Osteoblast (primary cell): ENCODE results near the gene NUMA1. TPM values are rescaled to one million over a fixed set of nuclear protein-coding genes. Genes with fewer than 3 reads are reported as not detected.

Experiments
- DNase-seq: peaks from one replicate; pipeline ENCODE4 v3.0.0; 2011; ENCODE audit warnings: low spot score, mixed read lengths; ENCODE audit not compliant: insufficient read length; ENCODE audit errors: missing footprints
- H2AFZ ChIP-seq: 2 replicates; pipeline ENCODE4 v1.6.0; 2011; ENCODE audit warnings: mild to moderate bottlenecking, low read length
- H3K27ac ChIP-seq: 2 replicates; pipeline ENCODE4 v1.5.1; 2011; ENCODE audit warnings: mild to moderate bottlenecking, low read depth, low read length, moderate library complexity
- H3K27me3 ChIP-seq: 2 replicates; pipeline ENCODE4 v1.6.0; 2012; ENCODE audit warnings: mild to moderate bottlenecking, control low read depth, inconsistent platforms, low read length, moderate library complexity; ENCODE audit not compliant: insufficient read depth
- H3K36me3 ChIP-seq: 2 replicates; pipeline ENCODE4 v1.5.1; 2011; ENCODE audit warnings: mild to moderate bottlenecking, low read length, control low read depth, moderate library complexity; ENCODE audit not compliant: insufficient read depth
- H3K4me1 ChIP-seq: 2 replicates; pipeline ENCODE4 v1.5.1; 2011; ENCODE audit warnings: mild to moderate bottlenecking, low read length, control low read depth, moderate library complexity; ENCODE audit not compliant: insufficient read depth
- H3K4me2 ChIP-seq: 2 replicates; pipeline ENCODE4 v1.6.0; 2011; ENCODE audit warnings: mild to moderate bottlenecking, low read length; ENCODE audit not compliant: insufficient read depth
- H3K4me3 ChIP-seq: fragments of 200-600 bp; sonication (generic); 3 replicates; pipeline ENCODE4 v1.5.1; 2012; ENCODE audit warnings: mild to moderate bottlenecking, low read length, inconsistent platforms; ENCODE audit not compliant: insufficient read depth
- H3K79me2 ChIP-seq: 2 replicates; pipeline ENCODE4 v1.6.0; 2012; ENCODE audit warnings: mild to moderate bottlenecking, low read length, control low read depth, inconsistent platforms; ENCODE audit not compliant: insufficient read depth
- H3K9me3 ChIP-seq: 2 replicates; pipeline ENCODE4 v1.5.1; 2011; ENCODE audit warnings: low read depth, low read length, control low read depth
- H4K20me1 ChIP-seq: 2 replicates; pipeline ENCODE4 v1.6.0; 2012; ENCODE audit warnings: mild to moderate bottlenecking, low read length, control low read depth; ENCODE audit not compliant: insufficient read depth
- total RNA-seq: library from RNA; depleted of rRNA; stranded (reverse); fragments of >200 nt; gene quantifications from 2 replicates; pipeline ENCODE4 v1.2.3, GENCODE V29; 2012
- TF ChIP-seq, protein P1 (sequence below): IDR thresholded peaks from 2 replicates; pipeline ENCODE4 v1.5.1; 2011; ENCODE audit warnings: mild to moderate bottlenecking, low read depth, low read length, moderate library complexity; ENCODE audit errors: extremely low read depth

The NUMA1 gene
- total RNA-seq, 1 donor: 176 TPM

DNA sequence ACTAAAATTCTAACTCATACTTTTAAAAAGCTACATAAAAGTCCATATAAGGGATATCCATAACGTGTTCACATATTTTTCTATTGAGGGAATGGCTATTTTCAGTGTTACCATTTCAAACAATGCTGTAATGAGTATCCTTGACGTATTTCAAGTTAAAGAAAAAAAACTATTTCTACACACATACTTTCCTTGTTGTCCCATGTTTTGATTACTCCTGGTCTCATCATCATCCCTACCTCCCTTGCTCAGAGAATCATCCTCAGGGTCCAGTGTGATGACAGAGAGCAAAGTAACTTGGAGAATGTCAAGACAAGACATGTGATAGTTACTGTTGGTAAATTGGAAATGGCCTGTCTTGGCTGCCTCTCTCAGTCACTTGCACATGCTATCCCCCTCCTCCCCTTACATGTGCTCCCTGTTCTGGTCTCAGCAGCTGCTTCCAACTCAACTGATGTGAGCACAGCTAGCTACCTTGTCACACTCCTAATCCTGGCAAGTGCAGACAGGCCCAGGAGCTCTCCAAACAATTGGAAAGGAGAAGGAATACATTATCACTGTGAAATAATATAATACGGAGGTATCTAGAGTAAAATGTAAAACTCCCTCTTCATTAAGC lies 21.8 kb downstream of the NUMA1 start:
- Histone ChIP-seq H2AFZ (no peak overlapping the region), H3K27ac (peak overlapping the region; percentile 36), H3K27me3 (no peaks in the 10 kb centered on the region), H4K20me1 (no peaks in the 10 kb centered on the region), H3K4me3 (no peak overlapping the region), H3K9me3 (no peaks in the 10 kb centered on the region), H3K36me3 (peaks cover 10% of the 10 kb centered on the region), H3K4me1 (no peaks in the 10 kb centered on the region), H3K4me2 (no peak overlapping the region), H3K79me2 (peaks cover 74% of the 10 kb centered on the region)
- TF ChIP-seq, protein P1, sequence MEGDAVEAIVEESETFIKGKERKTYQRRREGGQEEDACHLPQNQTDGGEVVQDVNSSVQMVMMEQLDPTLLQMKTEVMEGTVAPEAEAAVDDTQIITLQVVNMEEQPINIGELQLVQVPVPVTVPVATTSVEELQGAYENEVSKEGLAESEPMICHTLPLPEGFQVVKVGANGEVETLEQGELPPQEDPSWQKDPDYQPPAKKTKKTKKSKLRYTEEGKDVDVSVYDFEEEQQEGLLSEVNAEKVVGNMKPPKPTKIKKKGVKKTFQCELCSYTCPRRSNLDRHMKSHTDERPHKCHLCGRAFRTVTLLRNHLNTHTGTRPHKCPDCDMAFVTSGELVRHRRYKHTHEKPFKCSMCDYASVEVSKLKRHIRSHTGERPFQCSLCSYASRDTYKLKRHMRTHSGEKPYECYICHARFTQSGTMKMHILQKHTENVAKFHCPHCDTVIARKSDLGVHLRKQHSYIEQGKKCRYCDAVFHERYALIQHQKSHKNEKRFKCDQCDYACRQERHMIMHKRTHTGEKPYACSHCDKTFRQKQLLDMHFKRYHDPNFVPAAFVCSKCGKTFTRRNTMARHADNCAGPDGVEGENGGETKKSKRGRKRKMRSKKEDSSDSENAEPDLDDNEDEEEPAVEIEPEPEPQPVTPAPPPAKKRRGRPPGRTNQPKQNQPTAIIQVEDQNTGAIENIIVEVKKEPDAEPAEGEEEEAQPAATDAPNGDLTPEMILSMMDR: no peak
- no peak for DNase-seq

DNA sequence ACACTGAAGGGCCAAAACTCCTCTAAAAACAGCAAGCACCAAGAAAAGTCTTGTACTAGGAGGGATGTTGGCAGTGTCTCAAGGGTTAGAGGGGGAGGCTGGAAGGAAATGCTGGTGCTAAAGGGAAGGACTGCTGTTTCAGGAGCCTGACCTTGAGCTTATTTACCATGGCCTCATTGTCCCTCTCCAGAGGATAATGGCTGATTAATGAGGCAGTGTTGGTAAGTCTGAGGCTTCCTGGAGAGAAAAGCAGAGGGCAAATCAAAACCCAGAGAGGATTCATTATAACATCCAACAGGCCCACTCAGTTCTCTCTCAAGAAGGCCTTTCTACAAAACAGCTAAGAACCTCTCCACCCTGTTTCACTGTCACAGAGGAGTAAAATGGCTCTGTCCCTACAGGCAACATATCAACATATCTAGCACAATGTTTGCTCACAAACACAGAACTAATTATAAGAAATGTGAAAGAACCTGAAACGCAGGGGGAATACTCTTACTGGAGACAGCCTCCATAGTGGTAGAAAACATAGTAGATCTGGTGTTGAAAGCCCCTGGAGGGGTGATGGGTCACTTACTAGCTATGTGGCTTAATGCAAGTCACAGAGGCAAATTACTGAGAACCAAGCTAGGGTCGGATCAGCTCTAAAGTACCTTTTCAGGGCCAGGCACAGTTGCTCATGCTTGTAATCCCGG lies 31.4 kb downstream of the NUMA1 start:
- Histone ChIP-seq H3K4me2 (no peak overlapping the region), H3K4me1 (no peaks in the 10 kb centered on the region), H3K79me2 (peaks cover 63% of the 10 kb centered on the region), H3K27me3 (no peaks in the 10 kb centered on the region), H4K20me1 (no peaks in the 10 kb centered on the region), H3K4me3 (no peak overlapping the region), H3K9me3 (no peaks in the 10 kb centered on the region), H3K27ac (peak overlapping the region; percentile 8), H3K36me3 (peaks cover 3% of the 10 kb centered on the region), H2AFZ (no peak overlapping the region)
- TF ChIP-seq, protein P1: no peak
- DNase-seq: no peak

DNA sequence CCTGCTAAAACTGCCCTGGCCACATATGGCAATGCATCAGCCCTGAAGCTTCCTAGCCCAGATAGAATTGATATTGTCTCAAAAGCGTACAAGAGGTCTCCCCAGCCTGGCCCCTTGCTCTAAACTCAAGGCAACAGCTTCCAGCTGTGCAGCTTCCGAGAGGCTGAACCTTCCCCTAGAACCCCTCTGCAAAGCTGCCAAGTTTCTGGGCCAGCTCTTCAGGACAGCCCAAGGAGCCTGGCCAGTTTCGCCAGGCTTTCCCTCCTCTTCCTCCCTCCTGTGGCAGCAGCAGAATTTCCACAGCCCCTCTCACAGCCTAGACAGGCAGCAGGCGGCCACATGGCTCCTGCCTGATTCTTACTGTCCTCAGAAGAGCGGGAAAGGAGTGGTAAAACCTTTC lies 34.5 kb downstream of the NUMA1 start:
- H2AFZ ChIP-seq: no peak overlapping the region
- H3K4me1 ChIP-seq: peaks cover 17% of the 10 kb centered on the region
- no peak overlapping the region for H3K27ac ChIP-seq
- no peaks in the 10 kb centered on the region for H4K20me1 ChIP-seq
- H3K27me3 ChIP-seq: no peaks in the 10 kb centered on the region
- H3K9me3 ChIP-seq: no peaks in the 10 kb centered on the region
- H3K79me2 ChIP-seq: peaks cover 60% of the 10 kb centered on the region
- no peak overlapping the region for H3K4me3 ChIP-seq
- no peak overlapping the region for H3K4me2 ChIP-seq
- H3K36me3 ChIP-seq: no peaks in the 10 kb centered on the region
- TF ChIP-seq, protein P1: no peak
- no peak for DNase-seq

DNA sequence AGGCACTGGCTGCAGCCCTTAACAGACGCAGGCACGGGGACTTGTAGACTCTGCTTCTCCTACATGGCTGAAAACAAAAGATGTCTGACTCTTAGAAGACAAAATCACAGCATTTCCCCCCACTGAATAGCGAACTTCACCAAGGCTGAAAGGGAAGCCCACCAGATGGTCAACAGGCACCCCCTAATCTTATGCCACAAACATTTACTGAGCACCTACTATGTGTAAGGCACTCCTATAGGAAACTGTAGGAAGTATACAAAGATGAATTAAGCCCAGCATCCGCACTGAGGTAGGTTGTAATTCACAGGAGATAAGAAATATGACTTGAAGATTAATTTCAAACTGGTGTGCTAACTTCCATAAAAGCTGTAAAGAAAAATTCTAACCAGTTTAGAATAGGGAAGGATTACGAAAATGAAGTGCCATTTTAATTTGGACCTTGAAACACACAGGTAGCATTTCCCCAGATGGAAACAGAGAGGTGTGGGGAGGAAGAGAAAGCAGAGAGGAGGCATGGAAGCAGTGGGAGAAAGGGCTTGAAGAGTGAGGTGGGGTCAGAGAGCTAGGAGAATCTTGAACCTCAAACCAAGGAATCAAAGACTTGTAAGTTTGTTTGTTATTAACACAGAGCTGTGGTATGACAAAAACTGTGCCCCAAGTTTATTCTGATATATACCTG lies 38.1 kb downstream of the NUMA1 start:
- peaks cover 11% of the 10 kb centered on the region for H4K20me1 ChIP-seq
- H3K79me2 ChIP-seq: peaks cover 73% of the 10 kb centered on the region
- no peaks in the 10 kb centered on the region for H3K9me3 ChIP-seq
- peak overlapping the region; percentile 97 for H3K27ac ChIP-seq
- H3K4me1 ChIP-seq: peaks cover 45% of the 10 kb centered on the region
- no peaks in the 10 kb centered on the region for H3K27me3 ChIP-seq
- TF ChIP-seq, protein P1: no peak
- peak overlapping the region; percentile 84 for H3K4me3 ChIP-seq
- peak overlapping the region; percentile 99 for H2AFZ ChIP-seq
- H3K36me3 ChIP-seq: no peaks in the 10 kb centered on the region
- H3K4me2 ChIP-seq: peak overlapping the region; percentile 97
- DNase-seq: no peak
